ENCODE data around the gene TAS1R3.

TAS1R3 gene

DNA sequence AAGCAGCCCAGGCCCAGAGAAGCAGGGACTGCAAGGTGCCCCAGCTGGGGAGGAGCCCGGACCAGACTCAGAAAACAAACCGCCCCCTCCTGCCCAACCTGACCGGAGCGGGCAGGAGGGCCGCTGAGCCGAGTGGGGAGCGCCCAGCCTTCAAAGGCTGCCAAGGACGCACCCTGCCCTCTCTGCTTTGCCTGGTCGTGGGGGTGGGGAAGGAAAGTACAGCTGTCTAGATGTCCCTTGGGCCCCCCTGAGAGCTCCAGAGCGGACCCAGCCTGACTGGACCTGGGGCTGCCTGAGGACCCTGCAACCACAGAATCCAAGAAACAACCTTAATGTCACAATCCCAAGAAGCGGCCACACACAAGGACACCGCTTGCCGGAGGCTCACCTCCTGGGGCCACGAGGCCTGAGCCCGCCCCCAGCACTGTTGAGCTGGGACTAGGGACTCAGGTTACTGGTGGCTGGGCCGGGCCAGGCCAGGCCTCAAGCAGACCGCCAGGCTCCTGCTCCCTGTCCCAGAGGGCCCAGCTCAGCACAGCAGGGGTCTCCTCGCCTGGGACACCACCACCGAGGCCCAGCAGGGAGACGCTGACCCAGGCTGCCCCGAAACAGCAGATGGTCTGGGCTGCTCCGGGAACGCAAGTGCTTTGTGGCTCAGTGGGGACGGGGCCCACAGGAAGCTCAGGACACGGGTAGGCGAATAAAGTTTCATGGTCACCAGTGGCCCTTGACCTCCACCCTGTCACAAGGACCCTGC lies 16.8 kb downstream of the TAS1R3 start:
- TF ChIP-seq, protein P1, sequence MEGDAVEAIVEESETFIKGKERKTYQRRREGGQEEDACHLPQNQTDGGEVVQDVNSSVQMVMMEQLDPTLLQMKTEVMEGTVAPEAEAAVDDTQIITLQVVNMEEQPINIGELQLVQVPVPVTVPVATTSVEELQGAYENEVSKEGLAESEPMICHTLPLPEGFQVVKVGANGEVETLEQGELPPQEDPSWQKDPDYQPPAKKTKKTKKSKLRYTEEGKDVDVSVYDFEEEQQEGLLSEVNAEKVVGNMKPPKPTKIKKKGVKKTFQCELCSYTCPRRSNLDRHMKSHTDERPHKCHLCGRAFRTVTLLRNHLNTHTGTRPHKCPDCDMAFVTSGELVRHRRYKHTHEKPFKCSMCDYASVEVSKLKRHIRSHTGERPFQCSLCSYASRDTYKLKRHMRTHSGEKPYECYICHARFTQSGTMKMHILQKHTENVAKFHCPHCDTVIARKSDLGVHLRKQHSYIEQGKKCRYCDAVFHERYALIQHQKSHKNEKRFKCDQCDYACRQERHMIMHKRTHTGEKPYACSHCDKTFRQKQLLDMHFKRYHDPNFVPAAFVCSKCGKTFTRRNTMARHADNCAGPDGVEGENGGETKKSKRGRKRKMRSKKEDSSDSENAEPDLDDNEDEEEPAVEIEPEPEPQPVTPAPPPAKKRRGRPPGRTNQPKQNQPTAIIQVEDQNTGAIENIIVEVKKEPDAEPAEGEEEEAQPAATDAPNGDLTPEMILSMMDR (IDR thresholded peaks at IDR 0.05; ENCODE audit: insufficient read depth, missing control alignments), result no peak
- FAIRE-seq (no peak), DNase-seq (ENCODE audit: insufficient read length, low spot score) (no peak)

DNA sequence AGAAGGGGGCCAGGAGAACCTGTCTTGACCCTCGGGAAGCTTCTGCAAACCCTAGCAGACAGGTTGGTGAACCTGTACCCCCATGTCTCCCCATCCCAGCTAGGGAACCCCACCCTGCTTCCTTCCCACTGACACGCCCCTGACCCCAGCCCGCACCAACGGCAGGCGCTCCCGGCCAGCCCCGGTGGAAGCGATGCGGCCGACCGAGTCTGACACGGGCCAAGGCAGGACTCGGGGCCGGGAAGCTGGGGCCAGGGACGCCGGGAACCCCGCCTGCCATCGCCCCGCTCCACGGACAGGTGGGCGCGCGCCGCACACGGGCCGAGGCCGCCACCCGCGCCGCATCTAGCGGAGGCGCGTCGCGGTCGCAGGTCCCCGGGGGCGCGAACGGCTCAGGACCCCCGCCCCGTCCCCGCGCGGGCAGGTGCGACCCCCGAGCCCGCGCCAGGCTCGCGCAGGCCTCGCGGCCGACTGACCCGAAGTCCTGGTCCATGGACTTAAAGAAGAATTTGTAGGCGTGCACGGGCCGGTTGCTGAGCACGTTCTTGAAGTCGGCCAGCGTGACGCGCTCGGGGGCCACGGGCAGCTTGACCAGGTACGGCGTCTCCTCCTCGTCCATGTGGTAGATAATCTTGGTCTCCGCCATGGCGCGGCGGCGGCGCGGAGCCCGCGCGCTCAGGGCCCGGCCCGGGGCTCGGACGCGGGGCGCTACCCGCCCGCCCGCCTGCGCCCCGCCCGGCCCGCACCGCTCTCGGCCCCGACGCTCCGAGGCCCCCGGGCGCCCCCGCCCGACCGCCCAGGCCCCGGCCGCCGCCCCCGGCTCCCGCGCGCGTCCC lies 17.6 kb downstream of the TAS1R3 start:
- DNase-seq (ENCODE audit: insufficient read length, low spot score) (no peak), FAIRE-seq (no peak)
- TF ChIP-seq, protein P1 (IDR thresholded peaks at IDR 0.05; ENCODE audit: insufficient read depth, missing control alignments), result no peak

DNA sequence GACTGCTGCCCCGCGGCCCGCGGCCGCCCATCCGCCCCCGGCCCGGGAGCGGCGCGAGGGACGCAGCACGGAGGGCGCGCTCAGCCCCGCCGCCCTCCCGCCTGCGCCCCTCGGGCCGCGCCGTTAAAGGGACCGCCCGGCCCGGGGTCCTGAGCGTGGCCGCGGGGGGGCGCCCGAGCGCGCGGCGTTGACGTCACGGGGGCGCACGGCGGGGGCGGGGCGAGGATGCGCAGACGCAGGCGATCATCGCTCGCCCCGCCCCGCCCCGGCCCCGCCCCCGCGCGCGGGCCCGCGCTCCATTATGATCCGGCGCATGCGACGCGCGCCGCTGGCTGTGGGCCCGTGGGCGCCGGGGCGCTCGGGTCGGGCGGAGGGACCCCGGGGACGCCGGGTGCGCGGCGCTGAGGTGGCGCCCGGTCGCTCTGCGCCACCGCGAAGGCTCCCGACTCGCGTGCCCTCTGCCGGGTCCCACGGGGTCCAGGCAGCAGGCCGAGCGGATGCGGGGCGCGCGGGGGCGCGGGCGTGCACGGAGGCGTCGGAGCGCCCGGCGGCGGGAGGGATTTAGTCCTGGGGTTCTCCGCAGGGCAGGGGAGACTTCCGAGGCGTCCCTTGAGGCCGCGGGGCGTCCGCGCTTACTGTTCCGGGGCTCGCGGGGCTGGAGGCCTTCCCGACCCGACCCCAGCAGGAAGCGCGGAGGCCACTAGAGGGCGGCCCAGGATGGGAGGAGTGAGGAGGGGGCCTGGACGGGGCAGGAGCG lies 18.4 kb downstream of the TAS1R3 start, which contains the start of gene DVL1:
Gene DVL1 (minus strand): TSS at position 163 of the 757 bp plus-strand sequence. CDS start 353 bp downstream, outside the sequence.
- FAIRE-seq, result no peak
- TF ChIP-seq, protein P1 (IDR thresholded peaks at IDR 0.05; ENCODE audit: insufficient read depth, missing control alignments), result peak; percentile 45
- DNase-seq (ENCODE audit: insufficient read length, low spot score), result no peak

DNA sequence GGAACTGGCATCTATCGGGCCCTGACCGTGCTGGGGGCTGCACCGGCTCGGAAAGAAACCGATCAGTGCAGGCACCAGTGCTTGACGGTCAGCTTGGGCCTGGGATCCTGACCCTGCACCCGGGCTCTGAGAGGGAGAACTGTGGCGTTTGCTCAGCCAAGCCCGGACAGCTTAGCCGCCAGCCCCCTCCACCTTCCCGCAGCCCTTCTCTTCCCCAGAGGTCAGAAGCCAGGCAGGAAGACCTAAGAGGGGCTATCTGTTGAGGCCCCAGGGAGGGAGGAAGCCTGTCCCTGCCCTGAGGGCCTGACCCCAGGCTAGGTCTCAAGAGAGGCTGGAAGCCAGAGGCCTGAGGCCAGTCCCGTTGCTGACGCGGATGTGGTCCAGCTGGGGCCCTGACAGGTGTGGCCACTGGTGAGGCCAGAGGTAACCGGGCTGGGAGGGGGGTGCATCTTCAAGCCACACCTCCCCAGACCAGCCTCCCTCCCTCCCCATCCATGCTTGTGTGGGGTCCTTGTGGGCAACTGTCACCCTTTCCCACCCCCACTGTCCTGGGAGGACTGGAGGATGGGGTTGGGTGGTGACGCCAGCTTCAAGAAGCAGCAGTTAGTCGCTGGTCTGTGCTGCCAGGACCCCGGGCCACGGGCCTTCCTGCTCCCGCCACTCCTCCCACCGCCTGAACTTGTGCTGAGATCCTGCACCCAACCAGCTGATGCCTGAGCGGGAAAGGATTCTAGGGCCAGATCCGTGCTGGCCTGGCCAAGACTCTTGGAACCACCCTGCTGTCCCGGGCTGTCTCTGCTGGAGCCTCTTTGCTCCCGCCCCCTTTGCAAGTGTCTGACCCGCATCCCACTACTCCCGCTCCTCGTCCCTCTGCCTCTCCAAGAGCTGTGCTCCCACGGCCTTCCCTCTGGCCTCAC lies 20.7 kb downstream of the TAS1R3 start:
- TF ChIP-seq, protein P1 (IDR thresholded peaks at IDR 0.05; ENCODE audit: insufficient read depth, missing control alignments), result no peak
- FAIRE-seq, result no peak
- no peak for DNase-seq (ENCODE audit: insufficient read length, low spot score)

DNA sequence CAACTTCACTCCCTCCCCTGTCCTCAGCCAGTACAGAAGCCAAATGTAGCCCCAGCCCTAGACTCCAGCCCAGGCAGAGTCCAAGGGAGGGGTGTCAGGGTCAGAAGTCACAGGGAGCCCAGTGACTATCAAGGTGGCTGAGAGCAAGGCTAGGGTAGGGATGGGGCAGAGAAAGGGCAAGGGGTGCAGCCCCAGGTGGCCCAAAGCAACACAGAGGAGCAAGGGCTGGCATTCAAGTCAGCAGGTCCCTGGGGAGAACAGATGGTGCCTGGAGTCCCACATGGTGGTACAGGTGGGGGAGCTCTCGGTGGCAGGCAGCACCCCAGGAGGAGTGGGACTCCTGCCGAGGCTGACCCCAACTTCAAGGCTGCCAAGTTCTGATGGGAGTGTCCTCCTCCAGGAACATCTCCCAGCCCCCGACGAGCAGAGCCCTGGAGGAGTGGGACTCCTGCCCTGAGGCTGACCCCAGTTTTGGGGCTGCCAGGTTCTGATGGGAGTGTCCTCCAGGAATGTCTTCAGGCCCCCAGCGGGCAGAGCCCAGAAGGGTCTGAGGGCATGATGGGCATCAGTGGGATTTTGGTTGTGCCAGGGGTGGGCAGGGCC lies 21.8 kb downstream of the TAS1R3 start:
- DNase-seq (ENCODE audit: insufficient read length, low spot score) (no peak), FAIRE-seq (no peak)
- TF ChIP-seq, protein P1 (IDR thresholded peaks at IDR 0.05; ENCODE audit: insufficient read depth, missing control alignments), result no peak

Measured in D721Med (cell line).